Panc1 (cell line): ENCODE results near the gene TRIM3. TPM values are rescaled to one million over a fixed set of nuclear protein-coding genes. Genes with fewer than 3 reads are reported as not detected.

Source experiments
- ATAC-seq: fragments of 200-7000 bp; cut with Tn5 transposase; 2 replicates; pipeline ENCODE4 v1.9.1; 2020; ENCODE audit warnings: mild to moderate bottlenecking, moderate library complexity
- BruUV-seq: library from RNA; stranded (reverse); fragments of 400-500 nt; replicated peaks from 2 replicates; lab custom pipeline; 2021; lab: Mats Ljungman, UMichigan
- CTCF ChIA-PET: fragments of 300-600 bp; sonication (Branson Sonifier 250); formaldehyde crosslinking; loops from one replicate; lab custom pipeline; 2022; ENCODE audit warnings: antibody characterized with exemption; lab: Charles Lee
- POLR2A ChIA-PET: fragments of 300-600 bp; sonication (Branson Sonifier 250); formaldehyde crosslinking; loops from one replicate; lab custom pipeline; 2022; ENCODE audit warnings: antibody characterized with exemption; lab: Charles Lee
- DNase-seq: peaks from one replicate; pipeline ENCODE4 v3.0.0-alpha.2; 2010; ENCODE audit warnings: low read depth, low spot score
- H3K27ac ChIP-seq: 2 replicates; pipeline ENCODE4 v1.5.1; 2011; ENCODE audit warnings: mild to moderate bottlenecking, low read length, inconsistent platforms
- H3K27me3 ChIP-seq: fragments of 200-500 bp; sonication (Bioruptor generic); 2 replicates; pipeline ENCODE4 v1.6.0; 2014; ENCODE audit warnings: low read length, inconsistent platforms; ENCODE audit not compliant: control insufficient read depth, insufficient read depth
- H3K36me3 ChIP-seq: fragments of 200-500 bp; sonication (Bioruptor generic); 2 replicates; pipeline ENCODE4 v1.5.1; 2014; ENCODE audit warnings: inconsistent platforms, mild to moderate bottlenecking, low read length, moderate library complexity; ENCODE audit not compliant: control insufficient read depth, insufficient read depth
- H3K4me1 ChIP-seq: 2 replicates; pipeline ENCODE4 v1.5.1; 2011; ENCODE audit warnings: inconsistent platforms, mild to moderate bottlenecking, low read length, moderate library complexity; ENCODE audit not compliant: control insufficient read depth, insufficient read depth
- H3K4me3 ChIP-seq, 2 experiments: 2 replicates each; pipeline ENCODE4 v1.5.1; 2011 to 2012; ENCODE audit warnings: low read depth in 2 of 2, low read length in 2 of 2, mild to moderate bottlenecking in 2 of 2, inconsistent platforms in 1 of 2, moderate library complexity in 1 of 2
- H3K9me3 ChIP-seq: fragments of 200-500 bp; sonication (Bioruptor generic); 2 replicates; pipeline ENCODE4 v1.5.1; 2014; ENCODE audit warnings: low read depth, mild to moderate bottlenecking, inconsistent platforms, low read length, moderate library complexity; ENCODE audit not compliant: control insufficient read depth, insufficient read depth
- POLR2AphosphoS5 ChIP-seq: IDR thresholded peaks from 2 replicates; pipeline ENCODE4 v1.6.1; 2012; ENCODE audit warnings: mild to moderate bottlenecking, low read depth, low read length, moderate library complexity
- REST ChIP-seq, 2 experiments: IDR thresholded peaks; 2 replicates each; pipeline ENCODE4 v1.6.1; 2011 to 2012; ENCODE audit warnings: low read depth in 2 of 2, control low read depth in 1 of 2, low read length in 1 of 2, mild to moderate bottlenecking in 1 of 2, moderate library complexity in 1 of 2; ENCODE audit not compliant: insufficient read depth in 1 of 2
- SIN3A ChIP-seq: IDR thresholded peaks from 2 replicates; pipeline ENCODE4 v1.6.1; 2012; ENCODE audit warnings: low read depth, mild to moderate bottlenecking, low read length, moderate library complexity, borderline replicate concordance; ENCODE audit not compliant: insufficient read depth
- TCF7L2 ChIP-seq: IDR thresholded peaks from 2 replicates; pipeline ENCODE4 v1.6.1; 2011; ENCODE audit warnings: mild to moderate bottlenecking, low read depth, low read length, inconsistent platforms
- in situ Hi-C: cut with HindIII; loops from 2 replicates; pipeline ENCODE4 v1.10.0; 2016; ENCODE audit warnings: low sequenced_read_pairs, low pct_unique_long_range_greater_than_20kb
- intact Hi-C: fragments of 100-400 bp; cut with micrococcal nuclease; formaldehyde crosslinking; loops from one replicate; pipeline ENCODE4 v1.10.0; 2022; ENCODE audit not compliant: unreplicated experiment
- total RNA-seq: library from RNA; stranded (reverse); gene quantifications from one replicate; pipeline ENCODE4 v1.2.1, GENCODE V29; 2021; ENCODE audit not compliant: unreplicated experiment
- TF ChIP-seq, protein P1 (sequence below): fragments of 450-650 bp; IDR thresholded peaks from 2 replicates; pipeline ENCODE4 v1.5.1; 2017; ENCODE audit warnings: mild to moderate bottlenecking

TRIM3 gene
- total RNA-seq, 1 experiment from 2014 or later: 35.4 TPM

DNA sequence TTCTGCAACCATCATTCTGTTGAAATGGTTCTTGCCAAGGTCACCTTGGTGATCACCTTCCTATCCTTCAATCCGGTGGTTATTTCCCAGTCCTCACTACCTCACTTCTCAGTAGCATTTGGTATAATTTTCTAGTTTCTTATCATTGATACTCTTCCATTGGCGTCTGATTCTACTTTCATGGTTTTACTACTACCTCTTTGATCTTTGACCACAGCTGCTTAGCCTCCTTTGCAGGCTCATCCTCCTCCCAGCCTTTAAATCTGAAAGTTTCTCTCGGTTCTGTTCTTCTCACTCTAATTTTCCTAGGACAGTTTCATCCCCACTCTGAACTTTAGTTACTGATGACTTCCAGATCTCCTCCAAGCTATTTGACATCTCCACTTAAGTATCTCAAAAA is 12.5 kb upstream of the TRIM3 start:
- Histone ChIP-seq H3K27ac (no peak overlapping the region), H3K27me3 (no peaks in the 10 kb centered on the region), H3K9me3 (no peaks in the 10 kb centered on the region), H3K4me3 (no peak overlapping the region), H3K4me1 (peaks cover 12% of the 10 kb centered on the region), H3K36me3 (peaks cover 30% of the 10 kb centered on the region)
- in situ Hi-C loops: no loop called here
- intact Hi-C loops: no loop called here
- POLR2A ChIA-PET: no interaction called here
- TF ChIP-seq TCF7L2: no peak
- no peak for TF ChIP-seq SIN3A
- TF ChIP-seq REST (IDR thresholded peaks at IDR 0.05; ENCODE audit: insufficient read depth in 1 of 2, low read depth in 2 of 2, low read length in 1 of 2): no peak
- TF ChIP-seq POLR2AphosphoS5: no peak
- TF ChIP-seq, protein P1, sequence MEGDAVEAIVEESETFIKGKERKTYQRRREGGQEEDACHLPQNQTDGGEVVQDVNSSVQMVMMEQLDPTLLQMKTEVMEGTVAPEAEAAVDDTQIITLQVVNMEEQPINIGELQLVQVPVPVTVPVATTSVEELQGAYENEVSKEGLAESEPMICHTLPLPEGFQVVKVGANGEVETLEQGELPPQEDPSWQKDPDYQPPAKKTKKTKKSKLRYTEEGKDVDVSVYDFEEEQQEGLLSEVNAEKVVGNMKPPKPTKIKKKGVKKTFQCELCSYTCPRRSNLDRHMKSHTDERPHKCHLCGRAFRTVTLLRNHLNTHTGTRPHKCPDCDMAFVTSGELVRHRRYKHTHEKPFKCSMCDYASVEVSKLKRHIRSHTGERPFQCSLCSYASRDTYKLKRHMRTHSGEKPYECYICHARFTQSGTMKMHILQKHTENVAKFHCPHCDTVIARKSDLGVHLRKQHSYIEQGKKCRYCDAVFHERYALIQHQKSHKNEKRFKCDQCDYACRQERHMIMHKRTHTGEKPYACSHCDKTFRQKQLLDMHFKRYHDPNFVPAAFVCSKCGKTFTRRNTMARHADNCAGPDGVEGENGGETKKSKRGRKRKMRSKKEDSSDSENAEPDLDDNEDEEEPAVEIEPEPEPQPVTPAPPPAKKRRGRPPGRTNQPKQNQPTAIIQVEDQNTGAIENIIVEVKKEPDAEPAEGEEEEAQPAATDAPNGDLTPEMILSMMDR: no peak
- ATAC-seq (no peak), DNase-seq (no peak)
- no TSS peak for BruUV-seq
- CTCF ChIA-PET: no interaction called here

GRCh38 chr11:6485661-6486060 is 11.9 kb upstream of the TRIM3 start:
- in situ Hi-C loops: no loop called here
- POLR2A ChIA-PET: no interaction called here

More at GRCh38 chr11:6485661-6486060, 11.9 kb upstream of the TRIM3 start:
- ATAC-seq (no peak), DNase-seq (no peak)
- no peak for TF ChIP-seq SIN3A
- TF ChIP-seq, protein P1: no peak
- TF ChIP-seq REST (IDR thresholded peaks at IDR 0.05; ENCODE audit: insufficient read depth in 1 of 2, low read depth in 2 of 2, low read length in 1 of 2): no peak
- TF ChIP-seq POLR2AphosphoS5: no peak; the same call in 1 of the 2 replicates
- no peak for TF ChIP-seq TCF7L2
- H3K36me3 ChIP-seq: peaks cover 30% of the 10 kb centered on the region
- no peaks in the 10 kb centered on the region for H3K9me3 ChIP-seq
- intact Hi-C loops: no loop called here
- H3K27ac ChIP-seq: no peak overlapping the region
- BruUV-seq: no TSS peak
- H3K27me3 ChIP-seq: no peaks in the 10 kb centered on the region
- CTCF ChIA-PET: no interaction called here
- H3K4me3 ChIP-seq: no peak overlapping the region
- H3K4me1 ChIP-seq: peaks cover 12% of the 10 kb centered on the region
